Measurements from ENCODE around the gene USP33. TPM values are rescaled to one million over a fixed set of nuclear protein-coding genes. Genes with fewer than 3 reads are reported as not detected.
A peak's percentile ranks its signal among the peaks of the same experiment; 100 is the strongest.

Gene USP33
- total RNA-seq, 1 experiment from 2014 or later, result 103 TPM

DNA sequence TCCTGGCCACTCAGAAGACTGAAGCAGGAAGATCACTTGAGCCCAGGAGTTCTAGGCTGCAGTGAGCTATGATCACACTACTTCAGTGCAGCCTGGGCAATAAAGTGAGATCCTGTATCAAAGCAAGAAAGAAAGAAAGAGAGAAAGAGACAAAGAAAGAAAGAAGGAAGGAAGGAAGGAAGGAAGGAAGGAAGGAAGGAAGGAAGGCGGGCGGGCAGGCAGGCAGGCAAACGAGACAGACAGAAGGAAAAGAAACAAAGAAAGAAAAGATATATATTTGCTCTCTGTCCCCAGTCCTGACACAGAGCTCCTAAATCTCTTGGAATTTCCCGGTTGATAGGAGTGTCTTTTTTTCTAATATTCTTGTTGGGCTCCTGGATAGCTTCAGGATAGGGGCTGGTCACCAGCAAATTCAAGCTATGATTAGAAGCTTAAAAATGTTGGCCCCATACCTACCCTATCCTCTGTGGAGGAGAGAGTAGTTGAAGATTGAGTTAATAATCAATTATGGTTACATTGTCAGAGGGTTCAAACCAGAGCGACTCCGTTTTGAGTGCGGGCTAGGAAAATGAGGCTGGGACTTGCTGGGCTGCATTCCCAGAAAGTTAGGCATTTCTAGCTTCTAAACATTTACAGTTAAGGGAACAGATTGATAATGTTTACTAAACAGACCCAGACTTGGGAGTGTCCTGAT is 16.5 kb upstream of the USP33 start:
- H3K36me3 ChIP-seq (ENCODE audit: insufficient read depth, low read length, poor library complexity, severe bottlenecking), result no peaks in the 10 kb centered on the region
- peak; percentile 51 for DNase-seq (ENCODE audit: low spot score)
- H3K27ac ChIP-seq (ENCODE audit: low read depth, low read length, poor library complexity, severe bottlenecking), result peak overlapping the region; percentile 32
- ChIA-PET CTCF (interaction anchor here (0.6 kb wide), 1 partner anchor 158 kb away, joined by 4 read pairs; no protein-coding TSS in a partner anchor), POLR2A (ENCODE audit: low non-redundant PET) (interaction anchor here (0.5 to 0.7 kb wide), 2 partner anchors 29 to 209 kb away, joined by 4 to 9 read pairs; no protein-coding TSS in a partner anchor)
- no TSS peak for BruUV-seq (replicated peaks)
- H3K9me3 ChIP-seq (ENCODE audit: low read depth, low read length, poor library complexity, severe bottlenecking), result no peaks in the 10 kb centered on the region
- TF ChIP-seq, protein P1, sequence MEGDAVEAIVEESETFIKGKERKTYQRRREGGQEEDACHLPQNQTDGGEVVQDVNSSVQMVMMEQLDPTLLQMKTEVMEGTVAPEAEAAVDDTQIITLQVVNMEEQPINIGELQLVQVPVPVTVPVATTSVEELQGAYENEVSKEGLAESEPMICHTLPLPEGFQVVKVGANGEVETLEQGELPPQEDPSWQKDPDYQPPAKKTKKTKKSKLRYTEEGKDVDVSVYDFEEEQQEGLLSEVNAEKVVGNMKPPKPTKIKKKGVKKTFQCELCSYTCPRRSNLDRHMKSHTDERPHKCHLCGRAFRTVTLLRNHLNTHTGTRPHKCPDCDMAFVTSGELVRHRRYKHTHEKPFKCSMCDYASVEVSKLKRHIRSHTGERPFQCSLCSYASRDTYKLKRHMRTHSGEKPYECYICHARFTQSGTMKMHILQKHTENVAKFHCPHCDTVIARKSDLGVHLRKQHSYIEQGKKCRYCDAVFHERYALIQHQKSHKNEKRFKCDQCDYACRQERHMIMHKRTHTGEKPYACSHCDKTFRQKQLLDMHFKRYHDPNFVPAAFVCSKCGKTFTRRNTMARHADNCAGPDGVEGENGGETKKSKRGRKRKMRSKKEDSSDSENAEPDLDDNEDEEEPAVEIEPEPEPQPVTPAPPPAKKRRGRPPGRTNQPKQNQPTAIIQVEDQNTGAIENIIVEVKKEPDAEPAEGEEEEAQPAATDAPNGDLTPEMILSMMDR (conservative IDR thresholded peaks at IDR 0.05; ENCODE audit: low read depth, low read length), result no peak
- no peak for TF ChIP-seq EZH2 (IDR thresholded peaks at IDR 0.05; ENCODE audit: borderline replicate concordance, low read depth, low read length, poor library complexity, severe bottlenecking)
- no peaks in the 10 kb centered on the region for H3K27me3 ChIP-seq (replicated peaks; ENCODE audit: insufficient read depth, low read depth, low read length, poor library complexity)
- intact Hi-C loops (cut with micrococcal nuclease; ENCODE audit: unreplicated experiment), result no loop called here
- H3K4me1 ChIP-seq (ENCODE audit: insufficient read depth, low read length, poor library complexity, severe bottlenecking), result peaks cover 14% of the 10 kb centered on the region
- no peak overlapping the region for H3K4me3 ChIP-seq (ENCODE audit: low read depth, low read length, poor library complexity, severe bottlenecking)

DNA sequence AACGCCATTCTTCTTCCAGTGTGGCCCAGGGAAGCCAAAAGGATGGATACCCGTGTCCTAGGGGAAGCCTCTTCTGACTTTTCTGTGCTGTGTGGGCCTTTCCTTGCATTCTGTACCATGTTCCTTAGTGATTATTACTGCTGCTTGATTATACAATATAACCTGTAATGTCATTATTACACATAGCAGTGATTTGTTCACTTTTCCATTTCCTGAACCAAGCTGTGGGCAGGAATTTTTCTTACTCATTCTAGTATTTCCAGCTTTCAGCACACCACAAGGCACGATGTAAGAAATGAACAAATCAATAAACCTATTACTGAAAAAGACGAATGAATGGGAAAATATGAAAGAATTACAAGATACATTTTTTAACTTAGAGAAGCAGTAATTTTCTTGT is 8.4 kb upstream of the USP33 start:
- intact Hi-C loops (cut with micrococcal nuclease; ENCODE audit: unreplicated experiment), result no loop called here
- Histone ChIP-seq H3K36me3 (ENCODE audit: insufficient read depth, low read length, poor library complexity, severe bottlenecking) (no peaks in the 10 kb centered on the region), H3K4me1 (ENCODE audit: insufficient read depth, low read length, poor library complexity, severe bottlenecking) (no peaks in the 10 kb centered on the region), H3K4me3 (ENCODE audit: low read depth, low read length, poor library complexity, severe bottlenecking) (no peak overlapping the region), H3K27me3 (replicated peaks; ENCODE audit: insufficient read depth, low read depth, low read length, poor library complexity) (no peaks in the 10 kb centered on the region), H3K27ac (ENCODE audit: low read depth, low read length, poor library complexity, severe bottlenecking) (no peak overlapping the region), H3K9me3 (ENCODE audit: low read depth, low read length, poor library complexity, severe bottlenecking) (no peaks in the 10 kb centered on the region)
- ChIA-PET CTCF (no interaction called here), POLR2A (ENCODE audit: low non-redundant PET) (no interaction called here)
- no peak for DNase-seq (ENCODE audit: low spot score)
- TF ChIP-seq, protein P1 (conservative IDR thresholded peaks at IDR 0.05; ENCODE audit: low read depth, low read length), result no peak
- no peak for TF ChIP-seq EZH2 (IDR thresholded peaks at IDR 0.05; ENCODE audit: borderline replicate concordance, low read depth, low read length, poor library complexity, severe bottlenecking)
- BruUV-seq (replicated peaks), result no TSS peak

DNA sequence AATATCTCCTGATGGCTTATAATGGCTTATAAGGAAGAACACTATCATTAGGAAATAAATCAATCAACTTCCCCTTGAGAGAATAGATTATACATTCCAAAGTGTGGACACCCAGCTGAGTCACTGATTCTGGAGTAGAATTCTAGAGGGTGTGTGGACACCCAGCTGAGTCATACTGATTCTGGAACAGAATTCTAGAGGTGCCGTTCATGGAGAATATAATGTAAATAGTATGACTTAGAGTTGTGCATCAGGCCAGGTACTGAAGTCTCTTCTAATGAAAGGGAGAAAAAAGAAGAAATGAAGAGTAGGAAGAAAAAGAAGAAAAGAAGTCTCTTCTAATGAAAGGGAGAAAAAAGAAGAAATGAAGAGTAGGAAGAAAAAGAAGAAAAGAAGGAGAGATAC is 2.4 kb upstream of the USP33 start:
- H3K27me3 ChIP-seq (replicated peaks; ENCODE audit: insufficient read depth, low read depth, low read length, poor library complexity), result no peaks in the 10 kb centered on the region
- peaks cover 8% of the 10 kb centered on the region for H3K4me1 ChIP-seq (ENCODE audit: insufficient read depth, low read length, poor library complexity, severe bottlenecking)
- H3K9me3 ChIP-seq (ENCODE audit: low read depth, low read length, poor library complexity, severe bottlenecking), result no peaks in the 10 kb centered on the region
- BruUV-seq (replicated peaks), result no TSS peak
- TF ChIP-seq, protein P1 (conservative IDR thresholded peaks at IDR 0.05; ENCODE audit: low read depth, low read length), result no peak
- no peak overlapping the region for H3K4me3 ChIP-seq (ENCODE audit: low read depth, low read length, poor library complexity, severe bottlenecking)
- intact Hi-C loops (cut with micrococcal nuclease; ENCODE audit: unreplicated experiment), result no loop called here
- H3K27ac ChIP-seq (ENCODE audit: low read depth, low read length, poor library complexity, severe bottlenecking), result no peak overlapping the region
- ChIA-PET CTCF (no interaction called here), POLR2A (ENCODE audit: low non-redundant PET) (interaction anchor here (0.7 kb wide), 1 partner anchor 11 kb away, joined by 4 read pairs; no protein-coding TSS in a partner anchor)
- no peaks in the 10 kb centered on the region for H3K36me3 ChIP-seq (ENCODE audit: insufficient read depth, low read length, poor library complexity, severe bottlenecking)
- DNase-seq (ENCODE audit: low spot score), result peak; percentile 63

Measured in A673 (cell line).